T-helper 17 cell (primary cell): ENCODE measurements around the gene ANKRD27. TPM values are rescaled to one million over a fixed set of nuclear protein-coding genes. Genes with fewer than 3 reads are reported as not detected.
A peak's percentile ranks its signal among the peaks of the same experiment; 100 is the strongest.
"Not testable (repeated sequence)": the region's sequence is repeated elsewhere in the genome, so short reads cannot be mapped to it uniquely, and the experiment has no call there.

Experiments used
- ATAC-seq: fragments of 150-1000 bp; cut with Tn5 transposase; 2 replicates; pipeline ENCODE4 v1.10.0; 2021; ENCODE audit warnings: mild to moderate bottlenecking, moderate library complexity
- DNase-seq, 3 donors: peaks; one replicate each; pipeline versions ENCODE4 v3.0.0 to v3.0.0-alpha.2; 2020 to 2021
- H3K9me3 ChIP-seq: one replicate; pipeline ENCODE4 v1.7.0; 2013; ENCODE audit warnings: low read length, mild to moderate bottlenecking; ENCODE audit not compliant: control insufficient read depth, poor library complexity, severe bottlenecking
- H3K27ac Mint-ChIP-seq: one replicate; pipeline ENCODE4 v1.8.0; 2022; ENCODE audit warnings: mild to moderate bottlenecking, moderate library complexity, mixed read lengths
- H3K27me3 Mint-ChIP-seq: one replicate; pipeline ENCODE4 v1.8.0; 2022; ENCODE audit warnings: mixed read lengths
- H3K36me3 Mint-ChIP-seq: one replicate; pipeline ENCODE4 v1.8.0; 2022; ENCODE audit warnings: low read depth, mixed read lengths
- H3K4me1 Mint-ChIP-seq: one replicate; pipeline ENCODE4 v1.8.0; 2022; ENCODE audit warnings: mild to moderate bottlenecking, mixed read lengths
- H3K4me3 Mint-ChIP-seq: one replicate; pipeline ENCODE4 v1.8.0; 2022; ENCODE audit warnings: mild to moderate bottlenecking, moderate library complexity, mixed read lengths
- total RNA-seq, 4 donors: library from RNA in 2 of 4; stranded (reverse) in 2 of 4; gene quantifications; one replicate each; pipeline ENCODE4 v1.2.3 and lab custom pipeline; 2022 to 2026

Gene ANKRD27
- total RNA-seq, 2 donors from 2014 or later = 33.9 to 35.8 TPM

- H3K4me3 Mint-ChIP-seq, H3K36me3 Mint-ChIP-seq, H3K27ac Mint-ChIP-seq, H3K9me3 ChIP-seq, ATAC-seq, H3K27me3 Mint-ChIP-seq, DNase-seq: not testable (repeated sequence)
- H3K4me1 Mint-ChIP-seq = peaks cover 47% of the 10 kb centered on the region
These were observed 21.8 kb upstream of the ANKRD27 start for GRCh38 chr19:32696771-32697170.

GRCh38 chr19:32695506-32695905, 20.5 kb upstream of the ANKRD27 start:
- H3K4me3 Mint-ChIP-seq = peak overlapping the region; percentile 76
- not testable (repeated sequence) for DNase-seq, H3K27me3 Mint-ChIP-seq, ATAC-seq, H3K9me3 ChIP-seq, H3K36me3 Mint-ChIP-seq
- peak overlapping the region; percentile 46 for H3K27ac Mint-ChIP-seq
- peaks cover 52% of the 10 kb centered on the region for H3K4me1 Mint-ChIP-seq

DNA sequence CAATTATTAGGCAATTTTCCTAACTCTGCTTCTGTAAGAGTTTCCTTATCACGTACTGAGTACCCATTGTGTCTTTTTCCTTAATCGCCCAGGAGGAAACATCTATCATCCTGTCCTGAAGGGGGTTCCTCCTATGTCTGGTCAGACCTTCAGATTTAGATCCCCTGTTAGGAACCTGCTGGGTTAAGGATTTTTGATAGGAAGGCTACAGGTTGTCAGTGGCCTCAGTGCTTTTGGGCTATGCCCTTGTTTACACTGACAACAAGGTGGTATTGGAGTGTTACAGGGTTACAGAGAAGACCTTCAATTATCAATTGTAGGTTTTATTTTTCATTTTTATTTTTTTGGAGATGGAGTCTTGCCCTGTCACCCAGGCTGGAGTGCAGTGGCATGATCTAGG, 19.9 kb upstream of the ANKRD27 start:
- not testable (repeated sequence) for H3K27me3 Mint-ChIP-seq, H3K9me3 ChIP-seq, H3K36me3 Mint-ChIP-seq, ATAC-seq, DNase-seq
- peak overlapping the region; percentile 93 for H3K4me3 Mint-ChIP-seq
- peaks cover 52% of the 10 kb centered on the region for H3K4me1 Mint-ChIP-seq
- peak overlapping the region; percentile 46 for H3K27ac Mint-ChIP-seq

- DNase-seq, ATAC-seq, H3K27me3 Mint-ChIP-seq, H3K36me3 Mint-ChIP-seq, H3K9me3 ChIP-seq: not testable (repeated sequence)
- peak overlapping the region; percentile 87 for H3K27ac Mint-ChIP-seq
- peaks cover 52% of the 10 kb centered on the region for H3K4me1 Mint-ChIP-seq
- H3K4me3 Mint-ChIP-seq = peak overlapping the region; percentile 93
These were observed 19.3 kb upstream of the ANKRD27 start for GRCh38 chr19:32694316-32694715.

GRCh38 chr19:32693151-32694108, 18.4 kb upstream of the ANKRD27 start:
- H3K27ac Mint-ChIP-seq = peak overlapping the region; percentile 87
- peaks cover 46% of the 10 kb centered on the region for H3K4me1 Mint-ChIP-seq
- H3K36me3 Mint-ChIP-seq, ATAC-seq, H3K9me3 ChIP-seq, H3K27me3 Mint-ChIP-seq, DNase-seq: not testable (repeated sequence)
- peak overlapping the region; percentile 93 for H3K4me3 Mint-ChIP-seq

- no peak for ATAC-seq
- H3K36me3 Mint-ChIP-seq = peaks cover 5% of the 10 kb centered on the region
- H3K27ac Mint-ChIP-seq = peak overlapping the region; percentile 87
- H3K4me1 Mint-ChIP-seq = peaks cover 39% of the 10 kb centered on the region
- no peaks in the 10 kb centered on the region for H3K27me3 Mint-ChIP-seq
- no peak for DNase-seq
- peak overlapping the region; percentile 93 for H3K4me3 Mint-ChIP-seq
- no peaks in the 10 kb centered on the region for H3K9me3 ChIP-seq
These were observed 17.7 kb upstream of the ANKRD27 start for GRCh38 chr19:32692727-32693061.

DNA sequence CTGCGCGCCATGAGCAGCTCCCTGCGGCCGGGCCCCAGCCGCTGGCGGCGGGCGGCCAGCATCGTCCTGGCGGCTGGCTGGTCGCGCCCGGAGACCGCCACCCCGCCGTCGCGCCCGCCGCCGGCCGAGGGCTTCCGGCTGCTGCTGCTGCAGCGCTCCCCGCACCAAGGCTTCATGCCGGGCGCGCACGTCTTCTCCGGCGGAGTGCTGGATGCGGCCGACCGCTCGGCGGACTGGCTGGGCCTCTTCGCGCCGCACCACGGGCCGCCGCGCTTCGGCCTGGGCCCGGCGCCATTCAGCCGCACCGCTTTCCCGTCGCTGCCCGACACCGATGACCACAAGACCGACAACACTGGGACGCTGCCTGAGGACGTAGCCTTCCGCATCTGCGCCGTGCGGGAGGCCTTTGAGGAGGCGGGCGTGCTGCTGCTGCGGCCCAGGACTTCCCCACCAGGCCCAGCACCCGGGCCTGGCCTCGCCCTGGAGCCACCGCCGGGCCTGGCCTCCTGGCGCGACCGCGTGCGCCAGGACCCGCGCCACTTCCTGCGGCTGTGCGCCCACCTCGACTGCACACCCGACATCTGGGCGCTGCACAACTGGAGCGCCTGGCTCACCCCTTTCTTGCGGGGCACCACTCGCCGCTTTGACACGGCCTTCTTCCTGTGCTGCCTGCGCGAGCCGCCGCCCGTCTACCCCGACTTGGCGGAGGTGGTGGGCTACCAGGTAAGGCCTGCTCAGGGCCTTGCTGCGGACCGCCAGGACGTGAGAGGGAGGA, 17.2 kb upstream of the ANKRD27 start:
- H3K9me3 ChIP-seq = no peaks in the 10 kb centered on the region
- peak; percentile 77 for ATAC-seq
- Mint-ChIP-seq H3K27ac (peak overlapping the region; percentile 87), H3K27me3 (no peaks in the 10 kb centered on the region), H3K36me3 (peaks cover 5% of the 10 kb centered on the region), H3K4me3 (peak overlapping the region; percentile 93), H3K4me1 (peaks cover 35% of the 10 kb centered on the region)
- peak; percentile 28 to 39 (median 31) for DNase-seq

DNA sequence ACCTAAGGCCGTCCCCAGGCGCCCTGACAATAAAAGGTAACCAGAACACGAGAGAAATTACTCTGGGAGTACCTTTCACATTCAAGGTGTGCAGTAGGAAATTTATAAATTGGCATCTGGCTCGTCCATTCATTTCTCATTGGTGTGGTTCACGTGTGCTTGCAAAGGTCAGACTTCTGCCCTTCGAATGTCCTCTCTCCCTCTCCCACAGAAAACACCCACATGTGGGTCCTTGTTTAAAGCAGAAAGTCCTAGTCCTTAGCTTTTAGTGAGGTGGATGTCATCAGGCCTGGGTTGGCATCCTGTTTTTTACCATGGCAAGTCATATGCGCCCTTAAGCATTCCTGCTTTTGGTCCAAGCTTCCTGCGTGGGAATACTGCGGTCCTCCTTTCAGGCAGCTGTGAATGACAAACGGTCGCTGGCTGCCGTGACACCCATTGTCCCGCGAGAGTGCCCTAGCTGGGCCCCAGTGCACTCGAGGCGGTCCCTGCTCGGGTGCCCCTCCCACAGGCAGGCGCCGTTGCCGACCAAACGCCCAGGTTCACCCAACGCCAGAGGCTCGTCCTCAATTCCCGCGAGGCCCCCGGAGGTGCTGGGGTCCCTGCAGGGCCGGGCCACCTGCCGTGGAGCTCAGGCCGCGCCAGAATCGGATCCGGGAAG, 16.4 kb upstream of the ANKRD27 start, which contains the start of gene NUDT19:
TSS of gene NUDT19 (plus strand) at position 531 of the 661 bp plus-strand sequence. CDS start 140 bp downstream, outside the sequence.
- ATAC-seq (peak; percentile 88), DNase-seq (peak; percentile 46 to 61 (median 56))
- H3K36me3 Mint-ChIP-seq = peaks cover 5% of the 10 kb centered on the region
- peak within 1 kb of the TSS; percentile 92 for H3K27ac Mint-ChIP-seq
- peaks cover 35% of the 10 kb centered on the region for H3K4me1 Mint-ChIP-seq
- H3K27me3 Mint-ChIP-seq = no peaks in the 10 kb centered on the region
- peak within 1 kb of the TSS; percentile 93 for H3K4me3 Mint-ChIP-seq
- H3K9me3 ChIP-seq = no peaks in the 10 kb centered on the region

- Mint-ChIP-seq H3K27ac (no peak overlapping the region), H3K36me3 (peaks cover 2% of the 10 kb centered on the region), H3K4me3 (no peak overlapping the region), H3K4me1 (peaks cover 13% of the 10 kb centered on the region), H3K27me3 (no peaks in the 10 kb centered on the region)
- DNase-seq (no peak), ATAC-seq (no peak)
- H3K9me3 ChIP-seq = no peaks in the 10 kb centered on the region
These were observed 13.3 kb upstream of the ANKRD27 start for GRCh38 chr19:32688311-32688710.

- Mint-ChIP-seq H3K4me3 (no peak overlapping the region), H3K36me3 (peaks cover under 1% of the 10 kb centered on the region), H3K27ac (no peak overlapping the region), H3K27me3 (no peaks in the 10 kb centered on the region), H3K4me1 (peaks cover 7% of the 10 kb centered on the region)
- ATAC-seq (no peak), DNase-seq (no peak)
- no peaks in the 10 kb centered on the region for H3K9me3 ChIP-seq
These were observed 12.7 kb upstream of the ANKRD27 start for GRCh38 chr19:32687681-32688080.

GRCh38 chr19:32686847-32687475, 12.0 kb upstream of the ANKRD27 start:
- Mint-ChIP-seq H3K27ac (no peak overlapping the region), H3K36me3 (no peaks in the 10 kb centered on the region), H3K4me1 (peaks cover 6% of the 10 kb centered on the region), H3K27me3 (no peaks in the 10 kb centered on the region), H3K4me3 (no peak overlapping the region)
- ATAC-seq (no peak), DNase-seq (no peak)
- H3K9me3 ChIP-seq = no peaks in the 10 kb centered on the region

DNA sequence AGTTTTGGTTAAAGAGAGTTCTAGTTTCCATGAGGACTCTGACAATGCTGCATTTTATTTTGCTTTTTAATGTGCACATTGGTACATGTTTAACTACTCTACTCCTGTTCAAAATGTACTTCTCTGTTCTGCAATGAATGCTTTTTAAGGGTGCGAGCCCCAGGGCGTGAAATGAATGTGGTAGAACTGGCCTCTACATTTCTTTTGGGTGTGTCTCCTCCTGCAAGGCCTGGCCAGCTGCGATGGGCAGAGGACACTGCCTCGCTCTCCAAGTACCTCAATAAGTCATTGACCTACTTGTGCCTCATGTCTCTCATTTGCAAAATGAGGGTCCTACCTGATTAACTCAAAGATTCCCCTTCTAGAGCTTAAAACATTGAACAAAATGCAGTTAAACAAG, 7.3 kb upstream of the ANKRD27 start:
- Mint-ChIP-seq H3K36me3 (no peaks in the 10 kb centered on the region), H3K4me3 (no peak overlapping the region), H3K27me3 (peaks cover 5% of the 10 kb centered on the region), H3K4me1 (no peaks in the 10 kb centered on the region), H3K27ac (no peak overlapping the region)
- ATAC-seq (no peak), DNase-seq (no peak)
- H3K9me3 ChIP-seq = no peaks in the 10 kb centered on the region
